ENCODE data around the gene ALPK3. TPM values are rescaled to one million over a fixed set of nuclear protein-coding genes. Genes with fewer than 3 reads are reported as not detected.

The ALPK3 gene
- total RNA-seq, 4 donors from 2014 or later: 0.42 to 7.5 (median 1.1) TPM

DNA sequence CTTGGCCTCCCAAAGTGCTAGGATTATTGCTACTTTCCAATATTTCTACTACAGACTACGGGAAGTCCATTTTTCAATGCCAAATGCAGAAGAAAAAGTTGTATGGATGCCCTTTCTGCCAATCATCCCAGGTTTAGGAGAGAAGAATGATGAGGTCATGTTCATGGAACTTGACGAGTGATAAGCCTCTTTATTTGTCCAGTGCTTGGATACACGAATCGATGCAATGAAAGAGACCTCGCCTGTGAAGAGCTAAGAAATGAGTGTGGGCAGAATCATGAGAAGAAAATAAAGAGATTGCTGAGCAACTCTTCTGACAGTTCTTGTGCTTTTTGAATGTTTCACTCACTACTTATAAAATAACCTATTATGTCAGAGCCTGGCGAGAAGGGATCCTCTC lies 66.3 kb downstream of the ALPK3 start:
- no peaks in the 10 kb centered on the region for H3K27me3 ChIP-seq
- no peak for TF ChIP-seq EP300 (IDR thresholded peaks at IDR 0.05)
- TF ChIP-seq POLR2AphosphoS5 (IDR thresholded peaks at IDR 0.05): no peak
- TF ChIP-seq, protein P1, sequence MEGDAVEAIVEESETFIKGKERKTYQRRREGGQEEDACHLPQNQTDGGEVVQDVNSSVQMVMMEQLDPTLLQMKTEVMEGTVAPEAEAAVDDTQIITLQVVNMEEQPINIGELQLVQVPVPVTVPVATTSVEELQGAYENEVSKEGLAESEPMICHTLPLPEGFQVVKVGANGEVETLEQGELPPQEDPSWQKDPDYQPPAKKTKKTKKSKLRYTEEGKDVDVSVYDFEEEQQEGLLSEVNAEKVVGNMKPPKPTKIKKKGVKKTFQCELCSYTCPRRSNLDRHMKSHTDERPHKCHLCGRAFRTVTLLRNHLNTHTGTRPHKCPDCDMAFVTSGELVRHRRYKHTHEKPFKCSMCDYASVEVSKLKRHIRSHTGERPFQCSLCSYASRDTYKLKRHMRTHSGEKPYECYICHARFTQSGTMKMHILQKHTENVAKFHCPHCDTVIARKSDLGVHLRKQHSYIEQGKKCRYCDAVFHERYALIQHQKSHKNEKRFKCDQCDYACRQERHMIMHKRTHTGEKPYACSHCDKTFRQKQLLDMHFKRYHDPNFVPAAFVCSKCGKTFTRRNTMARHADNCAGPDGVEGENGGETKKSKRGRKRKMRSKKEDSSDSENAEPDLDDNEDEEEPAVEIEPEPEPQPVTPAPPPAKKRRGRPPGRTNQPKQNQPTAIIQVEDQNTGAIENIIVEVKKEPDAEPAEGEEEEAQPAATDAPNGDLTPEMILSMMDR (IDR thresholded peaks at IDR 0.05): no peak
- TF ChIP-seq POLR2A (IDR thresholded peaks at IDR 0.05): no peak
- 90% methylated on average over 6 of the region's 6 CpGs for WGBS
- H3K36me3 ChIP-seq: no peaks in the 10 kb centered on the region
- H3K4me3 ChIP-seq: no peak overlapping the region
- H3K27ac ChIP-seq: no peak overlapping the region
- no peaks in the 10 kb centered on the region for H3K9me3 ChIP-seq
- H3K4me1 ChIP-seq: no peaks in the 10 kb centered on the region
- no peak for DNase-seq (ENCODE audit: low spot score in 2 of 2)

- TF ChIP-seq EP300 (IDR thresholded peaks at IDR 0.05): no peak
- TF ChIP-seq, protein P1 (IDR thresholded peaks at IDR 0.05): no peak
- TF ChIP-seq POLR2AphosphoS5 (IDR thresholded peaks at IDR 0.05): no peak
- H3K4me1 ChIP-seq: no peaks in the 10 kb centered on the region
- DNase-seq (ENCODE audit: low spot score in 2 of 2): no peak
- no peak within 1 kb of the TSS for H3K4me3 ChIP-seq
- 82% methylated on average over 9 of the region's 11 CpGs for WGBS
- no peaks in the 10 kb centered on the region for H3K27me3 ChIP-seq
- H3K9me3 ChIP-seq: no peaks in the 10 kb centered on the region
- H3K27ac ChIP-seq: no peak within 1 kb of the TSS
- no peaks in the 10 kb centered on the region for H3K36me3 ChIP-seq
Measured at GRCh38 chr15:84883916-84884781, 67.0 kb downstream of the ALPK3 start, which contains the start of gene SLC28A1. SLC28A1 (plus strand) TSS chr15:84884662; CDS start chr15:84887761, 3,099 bp downstream.

GRCh38 chr15:84885801-84886200 lies 68.6 kb downstream of the ALPK3 start:
- no peaks in the 10 kb centered on the region for H3K27me3 ChIP-seq
- no peak overlapping the region for H3K27ac ChIP-seq
- H3K4me3 ChIP-seq: no peak overlapping the region
- TF ChIP-seq, protein P1 (IDR thresholded peaks at IDR 0.05): no peak
- TF ChIP-seq POLR2AphosphoS5 (IDR thresholded peaks at IDR 0.05): no peak
- TF ChIP-seq POLR2A (IDR thresholded peaks at IDR 0.05): no peak
- H3K36me3 ChIP-seq: no peaks in the 10 kb centered on the region
- 93% methylated on average over 7 of the region's 7 CpGs for WGBS
- no peaks in the 10 kb centered on the region for H3K4me1 ChIP-seq
- DNase-seq (ENCODE audit: low spot score in 2 of 2): no peak
- H3K9me3 ChIP-seq: no peaks in the 10 kb centered on the region

DNA sequence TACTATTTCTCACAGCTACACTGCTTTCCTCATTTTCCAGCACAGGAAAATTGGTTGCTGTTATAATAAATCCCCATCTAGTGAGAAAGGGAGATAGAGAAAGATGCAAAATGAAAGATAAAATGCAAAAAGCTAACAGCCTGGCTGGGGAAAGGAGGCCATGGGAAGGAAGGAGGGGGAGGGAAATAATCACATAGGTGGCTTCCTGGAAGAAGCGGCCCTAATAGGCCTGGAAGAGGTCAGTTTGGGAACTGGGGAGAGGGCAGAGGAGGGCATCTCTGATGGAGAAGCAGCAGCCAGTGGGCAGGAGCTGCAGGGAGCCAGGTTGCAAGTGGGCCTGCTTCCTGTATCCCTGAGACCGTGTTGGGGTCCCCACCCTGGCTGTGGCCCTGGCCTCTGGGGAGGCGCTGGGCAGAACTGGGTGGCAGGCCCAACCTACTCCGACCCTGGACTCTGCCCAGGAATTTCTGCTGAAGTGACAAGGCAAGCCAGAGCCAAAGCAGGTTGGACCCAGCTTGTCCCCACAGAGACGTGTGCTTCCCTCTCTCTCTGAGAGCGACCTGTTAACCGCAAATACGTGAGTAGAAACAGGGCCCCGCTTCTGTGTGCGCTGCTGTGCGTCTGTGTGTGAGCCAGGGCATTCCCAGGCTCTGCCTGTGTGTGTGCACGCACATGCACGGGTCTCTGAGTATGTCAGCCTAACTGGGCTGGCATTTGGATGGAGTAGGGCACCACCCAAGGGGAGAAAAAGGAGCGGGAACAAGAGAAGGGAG lies 69.2 kb downstream of the ALPK3 start:
- Histone ChIP-seq H3K9me3 (no peaks in the 10 kb centered on the region), H3K27ac (no peak overlapping the region), H3K4me1 (no peaks in the 10 kb centered on the region), H3K36me3 (no peaks in the 10 kb centered on the region), H3K4me3 (no peak overlapping the region), H3K27me3 (no peaks in the 10 kb centered on the region)
- DNase-seq (ENCODE audit: low spot score in 2 of 2): no peak
- TF ChIP-seq EP300 (IDR thresholded peaks at IDR 0.05) (no peak), POLR2A (IDR thresholded peaks at IDR 0.05) (no peak), POLR2AphosphoS5 (IDR thresholded peaks at IDR 0.05) (no peak)
- TF ChIP-seq, protein P1 (IDR thresholded peaks at IDR 0.05): no peak
- 88% methylated on average over 13 of the region's 14 CpGs for WGBS

DNA sequence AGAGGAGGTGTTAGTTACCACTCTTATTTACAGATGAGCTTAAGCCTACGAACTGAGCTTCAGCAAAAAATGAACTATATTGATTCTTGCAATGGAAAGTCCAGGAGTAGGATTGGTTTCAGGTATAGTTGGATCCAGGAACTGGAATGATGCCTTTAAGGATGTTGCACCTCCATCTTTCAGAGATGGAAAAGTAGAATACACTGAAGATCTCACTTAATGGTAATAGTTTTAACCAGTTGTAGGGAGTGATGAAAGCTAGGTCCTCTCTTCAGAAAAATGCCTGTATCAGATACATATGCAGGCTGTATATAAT lies 69.8 kb downstream of the ALPK3 start:
- Histone ChIP-seq H3K36me3 (no peaks in the 10 kb centered on the region), H3K9me3 (no peaks in the 10 kb centered on the region), H3K27ac (no peak overlapping the region), H3K4me3 (no peak overlapping the region), H3K4me1 (no peaks in the 10 kb centered on the region), H3K27me3 (no peaks in the 10 kb centered on the region)
- no peak for TF ChIP-seq EP300 (IDR thresholded peaks at IDR 0.05)
- TF ChIP-seq, protein P1 (IDR thresholded peaks at IDR 0.05): no peak
- no peak for TF ChIP-seq POLR2AphosphoS5 (IDR thresholded peaks at IDR 0.05)
- no peak for TF ChIP-seq POLR2A (IDR thresholded peaks at IDR 0.05)
- DNase-seq (ENCODE audit: low spot score in 2 of 2): no peak
- 88% methylated on average over 1 of the region's 1 CpG for WGBS

All from suprapubic skin (tissue), 4 donors.